Stomach (tissue), 4 donors: ENCODE results near the gene NAV3.

Experiments used
- CTCF ChIP-seq, 7 experiments: fragments of 450-650 bp in 4 of 7; fragments of 200-600 bp in 3 of 7; sonication (generic) in 3 of 7; IDR thresholded peaks; one replicate each; pipeline ENCODE4 v1.5.1; 2016 to 2019; ENCODE audit warnings: antibody characterized with exemption in 7 of 7, control low read depth in 2 of 7, mild to moderate bottlenecking in 1 of 7
- EP300 ChIP-seq: sonication (generic); formaldehyde crosslinking; IDR thresholded peaks from one replicate; pipeline ENCODE4 v1.6.1; 2017; ENCODE audit warnings: antibody characterized with exemption
- POLR2A ChIP-seq, 4 donors: fragments of 450-650 bp; IDR thresholded peaks; one replicate each; pipeline ENCODE4 v1.6.1; 2016; ENCODE audit warnings: antibody characterized with exemption in 4 of 4, control low read depth in 2 of 4, mild to moderate bottlenecking in 1 of 4, moderate library complexity in 1 of 4
- POLR2AphosphoS5 ChIP-seq, 3 donors: sonication (generic); formaldehyde crosslinking; IDR thresholded peaks; one replicate each; pipeline ENCODE4 v1.6.1; 2016; ENCODE audit warnings: antibody characterized with exemption in 3 of 3

- TF ChIP-seq CTCF (IDR thresholded peaks at IDR 0.05) (no peak), POLR2A (IDR thresholded peaks at IDR 0.05) (no peak), EP300 (no peak), POLR2AphosphoS5 (IDR thresholded peaks at IDR 0.05) (no peak)
Measured at GRCh38 chr12:78249578-78249977, 418.9 kb downstream of the NAV3 start.
